ENCODE data around the gene MBNL1.

Gene MBNL1

DNA sequence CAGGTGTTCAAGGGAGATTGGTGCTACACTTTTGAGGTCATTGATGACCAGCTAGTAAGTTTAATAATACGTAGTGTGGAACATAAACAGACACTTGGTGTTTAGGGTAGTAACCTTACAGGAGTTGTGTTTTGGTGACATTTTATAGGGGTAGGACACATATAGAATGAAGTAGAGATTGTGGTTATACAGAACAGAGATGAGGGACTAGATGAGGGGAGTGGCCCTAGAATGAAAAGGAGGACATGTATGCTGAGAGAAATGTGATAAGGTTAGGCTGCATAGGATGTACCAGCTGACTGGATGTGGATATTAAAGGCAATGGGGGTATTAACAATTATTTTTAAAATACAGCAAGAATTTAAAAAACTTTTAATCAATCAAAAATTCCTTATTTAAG is 8.0 kb downstream of the MBNL1 start:
- DNase-seq, result no peak

DNA sequence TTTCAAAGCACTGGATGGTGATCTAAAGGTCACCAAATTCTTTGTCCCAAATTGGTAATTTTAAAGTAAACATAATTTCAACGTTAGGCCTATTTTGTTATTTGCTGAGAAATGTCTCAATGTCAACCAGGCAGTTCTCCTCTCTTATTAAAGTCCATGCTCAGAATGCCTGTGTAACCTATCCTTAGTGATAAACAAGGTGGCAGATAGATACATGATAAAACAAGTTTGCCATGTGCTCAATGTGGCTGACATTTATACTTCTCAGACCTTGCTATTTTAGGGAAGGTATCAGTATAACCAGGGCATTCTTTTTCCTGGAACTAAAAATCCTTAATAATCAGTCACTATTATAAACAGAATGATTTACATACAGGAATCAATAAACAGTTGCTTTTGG is 8.5 kb downstream of the MBNL1 start:
- no peak for DNase-seq

- no peak for DNase-seq
Observed at GRCh38 chr3:152278756-152279427, 10.2 kb downstream of the MBNL1 start.

GRCh38 chr3:152279479-152279878 is 10.8 kb downstream of the MBNL1 start:
- no peak for DNase-seq

DNA sequence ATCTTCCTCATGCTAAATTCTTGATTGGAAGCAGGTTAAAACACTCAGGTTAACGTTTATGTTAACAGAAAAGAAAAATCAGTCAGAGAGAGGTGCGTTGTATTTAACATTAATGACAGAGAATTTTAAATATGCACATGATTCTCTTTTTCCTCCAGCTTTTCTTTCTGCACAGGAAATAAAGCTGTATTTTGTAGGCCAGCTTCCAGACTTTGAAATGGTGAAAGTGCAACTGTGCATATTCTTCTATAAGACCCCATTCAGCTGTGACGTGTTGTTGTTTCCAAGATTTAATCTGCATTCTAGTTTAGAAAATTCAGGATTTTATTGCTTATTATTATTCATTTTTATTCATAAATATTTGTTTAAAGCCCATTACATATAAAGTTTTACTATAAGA is 11.8 kb downstream of the MBNL1 start:
- DNase-seq, result no peak

- DNase-seq, result no peak
Observed at GRCh38 chr3:152281133-152281713, 12.5 kb downstream of the MBNL1 start.

GRCh38 chr3:152282813-152283212 is 14.1 kb downstream of the MBNL1 start:
- DNase-seq, result no peak

DNA sequence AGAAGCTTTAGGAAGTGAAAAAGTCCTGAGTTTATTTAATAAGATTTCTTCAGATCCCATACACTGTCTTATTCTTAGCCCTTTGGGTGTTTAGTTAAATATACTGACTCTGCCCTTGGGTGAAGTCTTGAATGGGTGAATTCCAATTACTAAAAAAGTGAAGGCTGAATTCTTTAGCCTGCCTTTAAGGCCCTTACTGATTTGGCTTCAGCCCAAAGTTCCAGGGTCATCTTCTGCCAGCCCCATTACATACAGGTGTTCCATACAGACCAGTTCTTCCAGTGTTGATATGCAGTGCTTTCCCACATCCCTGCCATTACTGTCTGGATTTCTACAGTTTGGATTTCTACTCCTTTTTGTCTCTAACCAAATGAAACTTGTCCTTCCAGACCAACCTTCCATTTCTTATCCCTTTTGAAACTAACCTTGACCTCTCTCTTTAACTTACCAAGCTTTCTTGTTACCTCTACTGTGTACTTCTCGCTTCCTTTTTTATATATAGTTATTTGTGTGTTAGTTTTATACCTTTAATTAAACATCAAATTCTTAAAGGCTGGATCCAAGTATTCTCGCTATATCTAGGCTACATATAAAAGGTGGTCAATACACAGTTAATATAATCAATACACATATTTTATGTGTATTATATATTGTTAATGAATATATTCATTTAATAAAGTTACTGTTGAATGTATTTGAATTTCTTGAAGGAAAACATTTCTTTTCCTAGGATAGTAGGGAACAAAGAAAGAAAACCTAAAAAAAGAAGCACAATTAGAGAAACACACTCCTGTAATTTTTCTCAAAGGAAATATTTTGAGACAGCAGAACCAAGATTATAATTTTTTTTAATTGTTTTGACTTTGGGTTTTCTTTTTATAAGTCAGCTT is 15.0 kb downstream of the MBNL1 start:
- no peak for DNase-seq

DNA sequence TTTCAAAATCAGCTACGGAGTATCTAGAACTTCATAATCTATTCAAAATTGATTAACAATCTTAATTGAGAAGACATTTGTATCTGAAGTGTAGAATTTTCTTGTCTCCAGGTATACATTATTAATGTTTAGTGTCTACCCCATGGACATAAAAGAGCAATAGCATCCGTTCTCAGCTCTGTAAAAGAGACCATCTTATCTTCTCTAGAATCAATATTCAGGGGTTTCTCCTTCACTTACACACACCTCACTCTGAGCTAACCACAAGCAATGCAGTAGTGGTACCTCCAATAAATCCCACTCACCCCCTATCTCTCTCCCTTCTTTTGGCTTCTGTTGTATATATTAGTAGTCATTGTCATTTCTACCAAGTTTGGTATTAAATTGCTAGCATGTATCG is 16.2 kb downstream of the MBNL1 start:
- peak in 2 of 6 experiments; percentile 23 to 28 for DNase-seq

DNA sequence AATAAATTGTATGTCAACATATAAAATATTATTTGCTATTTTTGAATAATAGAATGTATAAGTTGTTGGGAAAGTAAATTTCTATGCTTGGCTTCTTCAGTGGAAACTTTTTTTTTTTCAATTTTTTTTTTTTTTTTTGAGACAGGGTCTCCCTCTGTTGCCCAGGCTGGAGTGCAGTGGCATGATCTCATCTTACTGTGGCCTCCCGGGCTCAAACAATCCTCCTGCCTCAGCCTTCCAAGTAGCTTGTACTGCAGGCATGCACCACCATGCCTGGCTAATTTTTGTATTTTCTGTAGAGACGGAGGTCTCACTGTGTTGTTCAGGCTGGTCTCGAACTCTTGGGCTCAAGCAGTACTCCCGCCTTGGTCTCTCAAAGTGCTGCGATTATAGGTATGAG is 16.8 kb downstream of the MBNL1 start:
- DNase-seq, result no peak

DNA sequence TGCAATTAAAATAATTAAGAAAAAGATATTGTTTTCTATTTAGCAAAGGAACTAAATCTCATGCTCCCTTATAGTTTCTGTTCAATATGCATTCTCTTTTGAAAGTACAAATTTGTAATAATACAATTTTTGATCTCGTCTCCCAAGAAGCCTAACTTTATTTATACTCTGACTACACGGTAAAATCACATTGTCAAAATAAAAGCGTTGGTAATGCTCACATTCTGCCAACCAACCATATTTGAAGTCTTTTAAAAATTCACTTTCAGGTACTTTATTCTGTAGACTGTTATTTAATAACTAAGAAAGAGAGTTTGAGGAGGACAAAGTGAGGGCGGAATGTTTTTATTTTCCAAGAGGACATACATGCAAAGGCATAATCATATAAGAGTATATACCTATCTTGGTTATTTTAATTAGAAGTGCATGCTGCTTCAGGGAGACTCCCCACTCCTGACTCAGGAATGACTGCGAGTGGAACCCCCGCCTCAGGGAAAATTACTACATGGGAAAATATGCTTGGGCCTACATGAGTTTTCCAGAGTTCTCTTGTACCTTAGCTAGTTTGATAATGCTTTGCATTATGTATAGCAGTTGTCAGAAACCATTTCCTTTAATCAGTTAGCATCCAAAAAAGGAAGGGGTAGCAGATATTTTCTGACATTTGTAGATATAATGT is 19.3 kb downstream of the MBNL1 start:
- no peak for DNase-seq

GRCh38 chr3:152288681-152289080 is 20.0 kb downstream of the MBNL1 start:
- no peak for DNase-seq

DNA sequence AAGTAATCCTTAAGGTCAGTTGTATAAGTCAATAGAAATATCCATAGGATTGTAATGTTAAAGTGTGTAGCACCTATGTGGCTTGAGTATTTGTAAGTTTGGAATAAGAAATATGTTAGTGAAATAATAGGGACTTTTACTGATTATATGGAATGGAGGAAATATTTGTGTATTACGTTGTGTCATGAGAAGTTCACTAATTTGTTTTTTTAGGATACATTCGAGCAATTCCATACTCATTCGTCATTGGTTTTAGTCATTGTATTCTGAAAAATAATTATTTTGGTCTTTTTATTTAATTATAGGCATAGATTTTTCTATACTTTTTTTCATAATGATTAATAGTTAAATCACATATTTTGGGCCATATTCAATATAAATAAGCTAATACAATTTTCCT is 21.0 kb downstream of the MBNL1 start:
- DNase-seq, result no peak

DNA sequence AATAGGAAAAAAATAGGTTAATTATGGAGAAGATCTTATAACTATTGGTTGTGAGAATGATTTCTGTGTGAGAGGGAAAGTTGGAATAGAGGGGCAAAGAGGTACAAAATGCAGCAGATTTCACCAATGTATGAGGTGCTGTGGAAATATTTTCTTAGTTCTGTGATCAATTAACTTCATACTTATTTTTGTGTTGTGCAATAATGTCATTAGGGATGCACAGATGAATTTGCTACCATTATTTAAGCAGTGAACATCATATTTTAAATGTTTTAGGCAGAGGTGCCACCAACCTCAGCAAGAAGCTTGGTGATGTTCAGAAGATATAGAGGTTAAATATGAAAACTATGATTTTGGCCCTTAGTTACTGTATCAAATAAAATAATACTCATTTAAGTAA is 21.6 kb downstream of the MBNL1 start:
- DNase-seq, result no peak

- no peak for DNase-seq
Observed at GRCh38 chr3:152291238-152291637, 22.5 kb downstream of the MBNL1 start.

- DNase-seq, result no peak
Observed at GRCh38 chr3:152291649-152292066, 22.9 kb downstream of the MBNL1 start.

DNA sequence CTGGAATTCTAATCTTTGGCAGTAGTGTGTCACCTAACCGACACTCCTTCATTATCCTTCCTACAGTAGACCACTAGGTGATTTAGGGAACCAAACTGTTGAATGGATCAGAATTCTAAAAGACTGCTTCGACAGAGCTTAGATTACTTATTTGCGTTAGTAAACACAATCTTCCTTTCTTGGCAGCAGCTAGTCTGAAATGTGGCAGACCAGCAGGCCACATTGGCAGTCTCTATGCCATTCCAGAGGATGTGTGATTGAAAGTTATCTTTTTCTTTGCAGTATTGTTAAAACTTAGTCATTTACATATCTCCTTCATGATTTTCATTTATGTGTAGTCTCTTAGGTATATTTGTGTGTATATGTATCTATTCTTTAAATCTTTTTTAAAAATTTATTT is 23.6 kb downstream of the MBNL1 start:
- DNase-seq, result peak in 1 of 6 experiments; percentile 7

GRCh38 chr3:152293347-152294006 is 24.7 kb downstream of the MBNL1 start:
- no peak for DNase-seq

GRCh38 chr3:152295344-152295743 is 26.6 kb downstream of the MBNL1 start:
- no peak for DNase-seq

- DNase-seq, result no peak
Observed at GRCh38 chr3:152295806-152296205, 27.1 kb downstream of the MBNL1 start.

GRCh38 chr3:152296382-152296781 is 27.7 kb downstream of the MBNL1 start:
- no peak for DNase-seq

DNA sequence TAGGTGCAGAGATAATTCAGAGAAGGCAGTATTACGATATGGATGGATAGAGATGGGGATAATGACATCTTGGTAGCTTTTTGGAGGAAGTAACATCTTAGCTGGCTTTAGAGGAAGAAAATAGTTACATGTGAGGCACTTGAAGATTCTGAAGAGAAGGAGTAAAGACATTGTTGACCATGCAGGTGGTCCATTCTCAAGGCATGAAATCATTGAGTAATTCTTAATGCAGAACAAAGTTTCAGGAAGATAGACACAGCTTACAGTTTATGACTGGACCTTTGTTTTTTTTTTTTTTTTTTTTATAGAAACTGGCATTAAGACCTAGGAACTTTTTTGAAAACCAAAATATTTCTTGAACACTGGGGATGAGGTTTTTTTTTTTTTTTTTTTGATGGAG is 28.2 kb downstream of the MBNL1 start:
- no peak for DNase-seq

Data from stimulated activated naive CD4-positive, alpha-beta T cell (primary cell).